HepG2 (cell line): ENCODE data around the gene TUG1. TPM values are rescaled to one million over a fixed set of nuclear protein-coding genes. Genes with fewer than 3 reads are reported as not detected.

Experiments used
- EEA1 ChIP-seq: sonication (generic); formaldehyde crosslinking; IDR thresholded peaks from 2 replicates; pipeline ENCODE4 v1.5.1; 2020; ENCODE audit warnings: mild to moderate bottlenecking, missing genetic modification reagents, borderline replicate concordance
- EP300 ChIP-seq, 3 experiments: sonication (generic) in 1 of 3; formaldehyde crosslinking in 1 of 3; IDR thresholded peaks; 2 replicates each; pipeline versions ENCODE4 v1.5.1 to v1.6.1; 2011 to 2020; ENCODE audit warnings: low read depth in 2 of 3, low read length in 2 of 3, borderline replicate concordance in 1 of 3, improper control_type of control experiment in 1 of 3, mild to moderate bottlenecking in 1 of 3, missing genetic modification reagents in 1 of 3, moderate library complexity in 1 of 3
- ETV6 ChIP-seq: sonication (generic); formaldehyde crosslinking; conservative IDR thresholded peaks from 2 replicates; pipeline ENCODE4 v1.4.0; 2020; ENCODE audit warnings: missing genetic modification reagents
- FIP1L1 ChIP-seq: fragments of 200-400 bp; formaldehyde crosslinking; IDR thresholded peaks from 2 replicates; pipeline ENCODE4 v1.6.1; 2018; ENCODE audit warnings: low read depth, mild to moderate bottlenecking, low read length, moderate library complexity, borderline replicate concordance; ENCODE audit not compliant: insufficient read depth
- FOXM1 ChIP-seq: sonication (generic); formaldehyde crosslinking; IDR thresholded peaks from 2 replicates; pipeline ENCODE4 v1.5.0; 2020; ENCODE audit warnings: missing genetic modification reagents
- GFI1 ChIP-seq: sonication (generic); formaldehyde crosslinking; IDR thresholded peaks from 2 replicates; pipeline ENCODE4 v1.5.0; 2020; ENCODE audit warnings: missing genetic modification reagents, mild to moderate bottlenecking, borderline replicate concordance
- HMG20B ChIP-seq: conservative IDR thresholded peaks from 2 replicates; pipeline ENCODE4 v1.6.1; 2016; ENCODE audit warnings: missing genetic modification reagents, missing compliant biosample characterization
- KLF16 ChIP-seq, 2 experiments: sonication (generic) in 1 of 2; formaldehyde crosslinking in 1 of 2; IDR thresholded peaks; 2 replicates each; pipeline versions ENCODE4 v1.6.1 to v1.8.0; 2016 to 2023; ENCODE audit warnings: missing genetic modification reagents in 2 of 2, missing compliant biosample characterization in 1 of 2
- NFYB ChIP-seq: sonication (generic); formaldehyde crosslinking; IDR thresholded peaks from 2 replicates; pipeline ENCODE4 v1.4.0; 2020; ENCODE audit warnings: missing genetic modification reagents
- PITX1 ChIP-seq: sonication (generic); formaldehyde crosslinking; IDR thresholded peaks from 2 replicates; pipeline ENCODE4 v1.5.1; 2020; ENCODE audit warnings: mild to moderate bottlenecking, missing genetic modification reagents
- POGK ChIP-seq: sonication (generic); formaldehyde crosslinking; conservative IDR thresholded peaks from 2 replicates; pipeline ENCODE4 v1.8.0; 2022; ENCODE audit warnings: mild to moderate bottlenecking, moderate library complexity, missing genetic modification reagents
- POLR2A ChIP-seq, 2 experiments: IDR thresholded peaks; 2 replicates each; pipeline ENCODE4 v1.6.1; 2011; ENCODE audit warnings: low read depth in 2 of 2, low read length in 2 of 2, mild to moderate bottlenecking in 1 of 2, moderate library complexity in 1 of 2; ENCODE audit not compliant: insufficient read depth in 1 of 2
- REL ChIP-seq: sonication (generic); formaldehyde crosslinking; conservative IDR thresholded peaks from 2 replicates; pipeline ENCODE4 v1.8.0; 2022; ENCODE audit warnings: mild to moderate bottlenecking, missing genetic modification reagents, moderate library complexity
- SKI ChIP-seq: fragments of 450-650 bp; IDR thresholded peaks from one replicate; pipeline ENCODE4 v1.6.1; 2018; ENCODE audit warnings: mild to moderate bottlenecking; ENCODE audit not compliant: partially characterized antibody
- SMC3 ChIP-seq: IDR thresholded peaks from 2 replicates; pipeline ENCODE4 v1.6.1; 2011; ENCODE audit warnings: low read length, improper control_type of control experiment
- SYNCRIP ChIP-seq: fragments of 200-400 bp; formaldehyde crosslinking; IDR thresholded peaks from 2 replicates; pipeline ENCODE4 v1.6.1; 2018; ENCODE audit warnings: mild to moderate bottlenecking, low read depth, low read length; ENCODE audit not compliant: insufficient read depth
- TBX3 ChIP-seq: fragments of 450-650 bp; IDR thresholded peaks from 2 replicates; pipeline ENCODE4 v1.6.1; 2017; ENCODE audit warnings: antibody characterized with exemption, mild to moderate bottlenecking, inconsistent platforms, borderline replicate concordance
- U2AF1 ChIP-seq: fragments of 200-400 bp; formaldehyde crosslinking; optimal IDR thresholded peaks from 2 replicates; pipeline ENCODE3; 2017; ENCODE audit warnings: mild to moderate bottlenecking, low read depth, low read length
- ZBTB38 ChIP-seq: sonication (generic); formaldehyde crosslinking; IDR thresholded peaks from 2 replicates; pipeline ENCODE4 v1.5.1; 2020; ENCODE audit warnings: mild to moderate bottlenecking, missing genetic modification reagents
- ZFY ChIP-seq: sonication (generic); formaldehyde crosslinking; IDR thresholded peaks from 2 replicates; pipeline ENCODE4 v1.4.0; 2020; ENCODE audit warnings: missing genetic modification reagents
- ZMAT3 ChIP-seq: sonication (generic); formaldehyde crosslinking; conservative IDR thresholded peaks from 2 replicates; pipeline ENCODE4 v1.7.0; 2021; ENCODE audit warnings: missing genetic modification reagents
- ZNF3 ChIP-seq: IDR thresholded peaks from 2 replicates; pipeline ENCODE4 v1.7.0; 2017; ENCODE audit warnings: inconsistent platforms
- ZNF317 ChIP-seq: sonication (generic); formaldehyde crosslinking; IDR thresholded peaks from 2 replicates; pipeline ENCODE4 v1.5.0; 2020; ENCODE audit warnings: mild to moderate bottlenecking, missing genetic modification reagents
- ZNF567 ChIP-seq: sonication (generic); formaldehyde crosslinking; IDR thresholded peaks from 2 replicates; pipeline ENCODE4 v1.8.1; 2023; ENCODE audit warnings: mild to moderate bottlenecking, missing genetic modification reagents, borderline replicate concordance
- ZNF660 ChIP-seq: sonication (generic); formaldehyde crosslinking; IDR thresholded peaks from 2 replicates; pipeline ENCODE4 v1.5.1; 2020; ENCODE audit warnings: mild to moderate bottlenecking, low read depth, missing genetic modification reagents, borderline replicate concordance
- ZNF761 ChIP-seq: sonication (generic); formaldehyde crosslinking; conservative IDR thresholded peaks from 2 replicates; pipeline ENCODE4 v1.4.0; 2020; ENCODE audit warnings: mild to moderate bottlenecking, missing genetic modification reagents
- ZNF773 ChIP-seq: sonication (generic); formaldehyde crosslinking; IDR thresholded peaks from 2 replicates; pipeline ENCODE4 v1.4.0; 2020; ENCODE audit warnings: missing genetic modification reagents, borderline replicate concordance
- ZNF777 ChIP-seq: sonication (generic); formaldehyde crosslinking; IDR thresholded peaks from 2 replicates; pipeline ENCODE4 v1.4.0; 2020; ENCODE audit warnings: missing genetic modification reagents
- ZNF841 ChIP-seq: sonication (generic); formaldehyde crosslinking; IDR thresholded peaks from 2 replicates; pipeline ENCODE4 v1.8.1; 2023; ENCODE audit warnings: missing genetic modification reagents, borderline replicate concordance
- polyA plus RNA-seq, 8 experiments: library from polyadenylated mRNA; depleted of rRNA in 3 of 8; stranded (reverse) in 7 of 8; unstranded in 1 of 8; fragments of >200 nt; fragmentation: Illumina TruSeq in 4 of 8; extraction: Trizol in 4 of 8; gene quantifications; 2 replicates each; pipeline versions ENCODE4 v1.2.1 to v1.2.3, GENCODE V29; 2011 to 2016; ENCODE audit warnings: low read depth in 4 of 8, missing spikeins in 1 of 8, mixed read lengths in 1 of 8; ENCODE audit not compliant: insufficient read depth in 1 of 8
- total RNA-seq, 5 experiments: library from RNA; depleted of rRNA; stranded (reverse); fragments of >200 nt; fragmentation: Illumina TruSeq; extraction: Trizol; gene quantifications; 2 replicates each; pipeline ENCODE4 v1.2.3, GENCODE V29; 2016; ENCODE audit warnings: low read depth in 1 of 5

The TUG1 gene
- total and polyA plus RNA-seq, 2 of the 13 experiments (the other 11 are each of a cell fraction or from before 2014, with no cell fraction given): 35.2 to 122 TPM

DNA sequence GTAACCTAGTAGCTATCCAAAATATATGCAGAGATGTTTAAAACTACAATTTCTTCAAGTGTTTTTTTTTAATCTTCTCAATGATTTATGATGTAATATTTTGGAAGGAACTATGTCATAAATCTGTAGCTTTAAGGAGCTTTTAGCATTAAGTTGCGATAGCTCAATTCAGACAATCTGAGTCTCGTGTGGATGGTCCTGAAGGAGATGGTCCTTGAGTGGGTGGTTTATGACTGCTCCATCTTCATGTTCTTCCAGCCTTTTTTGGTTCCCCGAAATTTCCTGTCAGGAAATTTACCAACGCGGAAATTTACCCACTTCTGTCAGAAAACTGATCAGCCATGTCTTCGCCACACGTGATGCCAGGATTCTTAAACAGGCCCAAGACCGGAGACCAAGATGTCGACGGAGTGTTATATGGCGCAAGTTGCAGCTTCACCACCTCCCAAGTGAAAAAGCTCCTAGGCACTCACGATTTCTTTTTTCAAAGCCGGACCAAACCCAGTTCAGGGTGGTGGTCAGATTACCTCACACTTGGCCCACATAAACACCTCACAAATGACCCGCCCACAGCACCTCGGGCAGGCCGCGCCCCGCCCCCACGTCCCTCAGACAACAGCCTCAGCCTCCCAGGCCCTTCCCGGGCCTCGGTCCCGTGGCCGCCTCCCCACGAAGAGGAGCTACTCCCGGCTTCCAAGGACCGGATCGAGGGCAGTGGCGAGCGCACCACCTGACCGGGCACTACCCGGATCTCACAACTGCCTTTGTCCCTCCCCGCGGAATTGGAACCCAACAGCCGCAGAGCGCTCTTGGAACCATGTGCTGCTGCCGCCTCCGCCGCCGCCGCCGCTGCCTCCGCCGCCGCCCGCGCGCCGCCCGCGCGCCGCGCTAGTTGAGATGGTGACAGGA is 796 bp upstream of the TUG1 start, which contains the start of gene MORC2 (continued):
- TF ChIP-seq KLF16 (CRISPR knock-in tag; IDR thresholded peaks at IDR 0.05): 0 out of 4 replicates have a peak, but pooled peaks of 1 of the 2 experiments have one; percentile 42
- TF ChIP-seq EP300 (IDR thresholded peaks at IDR 0.05; ENCODE audit: low read depth in 2 of 2, low read length in 2 of 2): no peak
- TF ChIP-seq EP300 (CRISPR knock-in tag; IDR thresholded peaks at IDR 0.05; ENCODE audit: borderline replicate concordance): no peak
- no peak for TF ChIP-seq SMC3
- no peak for TF ChIP-seq FOXM1 (CRISPR knock-in tag)
- TF ChIP-seq ZNF567: no peak
- no peak for TF ChIP-seq ETV6 (CRISPR knock-in tag)
- TF ChIP-seq ZNF773 (CRISPR knock-in tag): no peak
- no peak for TF ChIP-seq SYNCRIP
- TF ChIP-seq ZNF777 (CRISPR knock-in tag): peak; percentile 63
- TF ChIP-seq EEA1 (CRISPR knock-in tag): peak; percentile 29; the same call in 1 of the 2 replicates
- no peak for TF ChIP-seq POGK
- no peak for TF ChIP-seq REL (CRISPR knock-in tag)
- TF ChIP-seq TBX3: no peak
- TF ChIP-seq GFI1 (CRISPR knock-in tag): peak; percentile 72; the same call in 1 of the 2 replicates
- TF ChIP-seq POLR2A (IDR thresholded peaks at IDR 0.05; ENCODE audit: insufficient read depth in 1 of 2, low read depth in 2 of 2, low read length in 2 of 2): peak in 1 of 2 experiments; percentile 66; a peak in 2 of 4 replicates
- TF ChIP-seq ZNF3 (CRISPR knock-in tag): no peak
- no peak for TF ChIP-seq ZNF841 (CRISPR knock-in tag)
- no peak for TF ChIP-seq SKI
- TF ChIP-seq ZNF660 (CRISPR knock-in tag): no peak
- peak; percentile 52; the same call in 1 of the 2 replicates for TF ChIP-seq ZBTB38
- TF ChIP-seq PITX1: 0 out of 2 replicates have a peak, but pooled peaks have one; percentile 14
- TF ChIP-seq U2AF1: no peak
- TF ChIP-seq ZNF761 (CRISPR knock-in tag): no peak
- peak; percentile 52 for TF ChIP-seq ZFY
- no peak for TF ChIP-seq FIP1L1
- no peak for TF ChIP-seq NFYB
- 0 out of 2 replicates have a peak, but pooled peaks have one; percentile 0 for TF ChIP-seq ZNF317 (CRISPR knock-in tag)
- 0 out of 2 replicates have a peak, but pooled peaks have one; percentile 35 for TF ChIP-seq HMG20B
- peak; percentile 4; the same call in 1 of the 2 replicates for TF ChIP-seq ZMAT3 (CRISPR knock-in tag)
